Epithelial cell of prostate (primary cell): ENCODE results near the gene PRLR.
"Not testable (repeated sequence)": the region's sequence is repeated elsewhere in the genome, so short reads cannot be mapped to it uniquely, and the experiment has no call there.

Experiments
- DNase-seq: peaks from one replicate; pipeline ENCODE4 v3.0.0-alpha.2; 2011; ENCODE audit warnings: low read depth, low spot score
- H3K27ac ChIP-seq: fragments of 450-650 bp; 2 replicates; pipeline ENCODE4 v1.5.1; 2017; ENCODE audit warnings: mild to moderate bottlenecking

Gene PRLR

DNA sequence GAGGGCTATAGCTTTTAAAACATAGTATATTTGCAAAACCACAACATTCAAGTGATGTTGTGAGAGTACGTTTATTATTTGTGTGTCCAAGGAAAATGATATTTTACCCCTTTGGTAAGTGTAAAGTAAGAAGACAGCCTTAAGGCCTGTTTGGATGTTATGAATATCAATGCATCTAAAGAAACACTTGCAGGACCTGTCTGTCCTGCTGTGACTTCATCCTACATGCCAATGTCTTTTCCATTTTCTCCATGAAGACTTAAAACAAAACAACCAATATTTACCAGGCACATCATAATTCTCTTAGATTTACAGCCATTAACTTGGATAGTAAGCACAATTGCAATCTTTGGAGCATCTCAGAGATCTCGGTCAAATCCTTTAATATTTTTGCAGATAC is 29.0 kb downstream of the PRLR start:
- DNase-seq, result no peak
- H3K27ac ChIP-seq, result no peak overlapping the region

DNA sequence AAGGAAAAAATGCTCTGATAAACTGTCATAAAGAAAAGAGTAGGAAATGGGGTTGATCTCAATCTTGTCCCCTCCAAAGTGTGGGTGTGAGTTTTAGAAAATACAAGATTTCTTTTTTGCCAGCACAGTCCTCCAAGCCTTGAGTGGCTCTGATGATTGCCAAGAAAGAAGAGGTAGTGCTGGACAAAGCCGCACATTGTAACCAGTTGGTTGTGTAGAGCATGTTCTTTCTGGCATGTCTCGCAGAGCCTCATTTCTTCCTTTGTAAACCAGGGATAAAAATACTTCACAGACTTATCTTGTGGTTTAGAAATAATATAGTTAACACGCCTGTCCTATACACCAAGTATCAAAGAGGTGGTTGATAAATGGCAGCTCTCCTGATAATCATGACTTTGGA is 30.4 kb downstream of the PRLR start:
- no peak for DNase-seq
- no peak overlapping the region for H3K27ac ChIP-seq

DNA sequence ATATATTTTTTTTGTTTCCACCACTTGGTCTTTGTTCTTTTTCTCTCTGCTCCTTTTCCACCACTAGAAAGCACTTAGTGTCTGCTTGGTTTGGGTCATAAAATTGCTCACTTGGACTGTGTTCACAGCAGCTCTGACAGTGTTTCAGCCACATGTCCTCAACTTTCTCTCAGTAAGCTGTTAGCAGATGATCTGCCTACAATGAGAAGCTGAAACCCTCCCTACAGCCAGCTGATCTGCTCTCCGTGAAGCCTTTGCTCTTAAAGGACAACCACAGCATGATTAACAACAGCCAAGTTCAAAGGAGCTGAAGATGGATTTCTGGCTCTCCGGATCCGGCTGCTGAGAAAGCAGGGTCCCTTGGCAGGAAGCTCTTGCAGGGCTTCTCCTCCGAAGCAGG is 31.6 kb downstream of the PRLR start:
- DNase-seq, result no peak
- no peak overlapping the region for H3K27ac ChIP-seq

DNA sequence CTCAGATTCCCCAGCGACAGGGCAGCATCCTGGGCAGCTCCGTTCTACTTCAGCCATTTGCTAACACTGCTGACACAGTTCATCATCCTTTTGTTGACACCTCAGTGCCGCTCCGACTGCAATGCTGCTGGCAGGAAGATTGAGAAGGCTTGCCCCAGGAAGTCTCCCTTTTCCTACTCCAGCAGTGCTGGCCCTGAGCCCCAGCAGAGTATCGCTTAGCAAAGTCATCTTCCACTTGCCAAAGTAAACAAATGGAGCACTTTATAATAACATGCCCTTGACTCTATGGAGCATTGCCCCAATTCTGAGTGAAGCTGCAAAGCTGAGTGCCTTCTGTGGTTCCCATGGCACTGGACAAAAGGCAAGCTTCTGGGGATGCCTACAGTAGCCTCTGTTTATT is 32.2 kb downstream of the PRLR start:
- no peak overlapping the region for H3K27ac ChIP-seq
- no peak for DNase-seq

DNA sequence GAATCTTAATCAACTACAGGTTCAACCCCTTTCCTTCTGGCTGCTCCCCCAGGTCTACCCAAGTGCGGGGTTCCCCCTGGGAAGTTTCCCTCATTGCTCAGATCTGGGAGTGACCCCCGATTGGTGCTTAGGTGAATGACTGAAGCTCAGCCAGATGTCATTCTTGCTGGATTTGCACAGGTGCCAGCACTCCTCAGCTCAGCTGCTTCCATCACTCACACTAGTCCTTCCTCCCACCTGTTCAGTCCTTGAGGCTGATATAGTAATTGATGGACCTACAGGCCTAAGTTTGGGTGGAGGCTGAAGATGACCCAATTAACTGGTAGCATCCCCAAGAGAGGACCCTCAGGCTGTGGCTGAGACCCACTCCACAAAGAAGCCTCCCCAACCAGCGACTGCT is 32.9 kb downstream of the PRLR start:
- H3K27ac ChIP-seq, result no peak overlapping the region
- no peak for DNase-seq

DNA sequence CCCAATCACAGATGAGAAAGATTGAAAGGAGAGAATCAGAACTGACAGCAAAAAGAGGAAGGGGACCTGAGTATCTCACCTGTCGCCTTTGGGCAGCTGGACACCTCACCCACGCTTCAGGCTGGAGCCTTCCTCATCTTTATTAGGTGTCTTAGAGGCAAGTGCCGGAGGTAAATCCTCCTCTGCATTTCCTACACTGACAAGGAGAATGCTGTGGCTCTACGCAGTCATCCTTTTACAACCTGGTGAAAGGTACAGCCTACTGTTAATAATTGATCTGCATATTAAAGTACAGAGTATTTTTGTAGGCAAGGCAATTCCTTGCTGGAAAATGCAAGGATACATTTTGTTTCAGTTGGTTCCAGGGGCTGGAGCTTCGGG is 34.8 kb downstream of the PRLR start:
- no peak overlapping the region for H3K27ac ChIP-seq
- DNase-seq, result no peak

DNA sequence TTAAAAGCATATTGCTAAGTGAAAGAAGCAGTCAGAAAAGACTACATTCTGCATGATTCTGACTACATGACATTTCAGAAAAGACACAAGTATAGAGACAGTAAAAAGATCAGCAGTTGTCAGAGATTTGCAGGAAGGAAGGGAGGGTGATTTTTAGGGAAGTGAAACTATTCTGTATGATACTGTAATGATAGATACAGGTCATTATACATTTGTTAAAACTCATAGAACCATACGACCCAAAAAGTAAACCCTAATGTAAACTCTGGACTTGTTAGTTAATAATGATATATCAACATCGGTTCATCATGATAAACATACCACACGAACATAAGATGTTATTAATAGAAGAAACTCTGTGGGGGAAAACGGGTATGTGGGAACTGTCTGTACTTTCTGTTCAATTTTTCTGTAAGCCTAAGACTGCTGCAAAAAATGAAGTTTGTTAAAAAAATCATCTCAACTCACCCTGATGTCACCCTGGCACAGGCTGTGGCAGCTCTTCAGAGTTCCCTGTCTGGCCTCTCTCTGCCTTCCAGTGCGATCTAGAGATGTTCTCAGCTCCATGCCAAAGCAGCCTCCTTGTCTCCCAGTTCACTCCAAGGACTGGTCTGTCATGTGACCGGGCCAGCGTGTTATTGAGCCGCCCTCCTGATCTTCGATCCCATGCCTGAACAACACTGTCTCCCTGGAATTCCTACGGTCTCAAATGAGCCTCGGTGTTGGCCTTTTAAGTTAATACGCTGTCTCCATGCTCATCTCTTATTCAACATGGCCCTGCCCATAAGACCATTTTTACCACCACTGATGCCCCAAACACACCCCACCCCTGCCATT is 35.4 kb downstream of the PRLR start:
- no peak for DNase-seq
- H3K27ac ChIP-seq, result no peak overlapping the region

DNA sequence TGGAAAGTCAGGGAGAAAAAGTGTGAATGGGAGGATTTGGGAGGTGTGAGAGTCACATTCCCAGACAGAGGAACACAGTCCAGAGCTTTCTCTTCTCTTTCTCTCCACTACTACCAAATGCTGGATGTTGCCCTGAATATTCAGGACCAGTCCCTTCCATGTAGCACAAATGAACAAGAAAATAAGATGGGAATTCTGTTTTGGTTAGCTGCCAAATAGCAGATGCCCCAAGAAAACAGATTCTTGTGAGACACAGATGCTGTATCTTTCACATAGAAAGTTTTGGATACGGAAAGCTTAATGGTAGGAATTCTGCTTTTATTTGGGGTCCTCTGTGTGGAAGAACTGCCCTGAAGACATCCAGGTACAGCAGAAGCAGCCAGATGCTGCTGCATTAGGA is 37.8 kb downstream of the PRLR start:
- H3K27ac ChIP-seq, result no peak overlapping the region
- DNase-seq, result no peak

DNA sequence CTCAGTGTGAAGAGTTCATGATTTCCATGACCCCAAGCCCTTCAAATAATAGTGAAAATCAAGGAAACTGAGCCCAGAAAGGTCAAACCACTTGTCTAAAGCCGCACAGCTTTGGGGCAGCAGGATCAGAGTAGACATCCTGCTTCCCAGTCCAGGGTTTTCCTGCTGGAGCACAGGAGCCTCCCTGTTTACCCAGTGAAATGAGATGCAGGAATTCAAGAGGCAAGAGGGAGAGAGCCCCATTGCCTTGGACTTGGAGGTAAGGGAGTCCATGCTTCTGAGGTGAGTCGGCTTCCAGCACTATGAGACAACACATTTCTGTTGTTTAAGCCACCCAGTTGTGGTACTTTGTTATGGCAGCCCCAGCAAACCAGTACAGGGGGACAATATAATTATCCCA is 40.5 kb downstream of the PRLR start:
- DNase-seq, H3K27ac ChIP-seq: not testable (repeated sequence)

DNA sequence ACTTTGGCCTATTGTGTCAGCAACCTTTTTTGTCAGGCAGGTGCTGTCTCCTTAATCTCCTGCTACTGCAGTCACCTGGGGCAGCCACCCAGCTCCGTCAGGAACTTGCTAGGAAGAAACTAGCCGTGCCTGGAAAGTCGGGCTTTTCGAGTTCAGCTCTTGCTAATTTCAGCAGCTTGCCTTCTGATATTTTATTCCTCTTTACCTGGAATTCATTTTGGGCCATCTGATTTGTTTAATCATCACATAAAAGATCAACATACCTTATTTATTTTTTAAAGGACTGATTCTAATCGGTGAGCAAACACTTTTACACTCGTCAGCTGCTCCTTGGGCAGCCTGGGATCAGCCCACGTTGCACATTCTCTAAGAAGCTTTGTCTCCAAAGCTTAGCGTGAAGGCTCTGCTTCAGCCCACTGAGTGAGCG is 42.2 kb downstream of the PRLR start:
- no peak overlapping the region for H3K27ac ChIP-seq
- DNase-seq, result no peak

DNA sequence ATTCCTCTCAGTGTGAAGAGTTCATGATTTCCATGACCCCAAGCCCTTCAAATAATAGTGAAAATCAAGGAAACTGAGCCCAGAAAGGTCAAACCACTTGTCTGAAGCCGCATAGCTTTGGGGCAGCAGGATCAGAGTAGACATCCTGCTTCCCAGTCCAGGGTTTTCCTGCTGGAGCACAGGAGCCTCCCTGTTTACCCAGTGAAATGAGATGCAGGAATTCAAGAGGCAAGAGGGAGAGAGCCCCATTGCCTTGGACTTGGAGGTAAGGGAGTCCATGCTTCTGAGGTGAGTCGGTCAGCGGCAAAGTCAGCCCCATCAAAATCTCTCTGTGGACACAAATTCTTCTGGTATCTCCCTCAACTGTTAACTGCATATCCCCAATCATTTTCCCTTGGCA is 42.7 kb downstream of the PRLR start:
- not testable (repeated sequence) for DNase-seq, H3K27ac ChIP-seq

DNA sequence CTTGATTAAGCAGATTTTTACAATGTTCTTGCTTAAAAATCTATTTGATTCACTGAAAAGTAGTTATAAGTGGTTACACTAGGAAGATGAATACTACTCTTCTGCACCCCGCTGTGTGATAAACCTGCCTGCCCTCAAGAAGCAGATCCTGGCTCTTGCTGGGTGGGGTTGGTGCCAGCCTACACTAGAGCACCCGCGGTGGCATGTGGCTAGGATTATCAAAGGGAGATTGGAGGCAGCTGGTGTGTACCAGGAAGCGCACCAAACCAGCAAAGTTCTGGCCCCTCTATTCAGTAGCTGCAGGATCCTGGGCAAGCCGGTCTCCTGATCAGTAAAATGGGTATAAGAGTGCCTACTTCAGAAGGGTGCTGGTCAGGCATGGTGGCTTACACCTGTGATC is 43.5 kb downstream of the PRLR start:
- H3K27ac ChIP-seq, result no peak overlapping the region
- DNase-seq, result no peak

DNA sequence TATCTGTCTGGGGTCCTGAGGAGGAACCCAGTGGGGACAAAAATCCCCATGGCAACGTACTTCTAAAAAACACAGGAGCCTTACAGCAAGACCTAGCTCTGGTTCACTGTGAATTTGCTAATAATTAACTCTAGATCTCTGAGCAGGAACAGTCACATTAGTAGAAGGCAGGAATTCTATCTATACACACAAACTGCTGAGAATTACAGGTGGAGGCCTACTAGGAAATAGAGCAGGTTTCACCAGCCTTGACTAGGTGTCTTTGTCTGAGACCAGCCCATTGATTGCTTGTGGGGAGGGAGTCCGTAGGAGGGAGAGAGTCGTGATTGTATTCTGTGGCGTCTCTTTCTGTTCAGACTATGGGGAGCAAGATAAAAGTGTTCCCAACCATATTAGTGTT is 44.8 kb downstream of the PRLR start:
- no peak for DNase-seq
- H3K27ac ChIP-seq, result no peak overlapping the region

DNA sequence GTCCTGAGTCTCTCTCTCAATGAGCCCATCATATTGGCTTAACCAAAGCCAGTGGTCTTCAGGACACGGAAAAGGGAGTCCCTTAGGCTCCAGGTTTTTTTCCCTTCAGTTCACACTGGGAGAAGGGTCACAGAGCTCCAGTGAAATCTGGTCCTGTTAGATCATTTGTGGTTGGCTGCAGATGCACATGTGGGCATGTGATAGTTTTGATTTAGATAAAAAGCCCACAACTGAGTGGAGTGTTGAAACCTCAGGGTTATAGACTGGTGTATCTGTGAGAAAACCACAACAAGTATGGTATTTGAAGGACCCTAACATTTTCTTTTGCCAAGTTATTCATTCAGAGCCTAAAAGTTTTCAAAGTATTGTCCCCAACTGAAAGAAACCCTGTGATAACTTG is 46.7 kb downstream of the PRLR start:
- no peak overlapping the region for H3K27ac ChIP-seq
- no peak for DNase-seq

DNA sequence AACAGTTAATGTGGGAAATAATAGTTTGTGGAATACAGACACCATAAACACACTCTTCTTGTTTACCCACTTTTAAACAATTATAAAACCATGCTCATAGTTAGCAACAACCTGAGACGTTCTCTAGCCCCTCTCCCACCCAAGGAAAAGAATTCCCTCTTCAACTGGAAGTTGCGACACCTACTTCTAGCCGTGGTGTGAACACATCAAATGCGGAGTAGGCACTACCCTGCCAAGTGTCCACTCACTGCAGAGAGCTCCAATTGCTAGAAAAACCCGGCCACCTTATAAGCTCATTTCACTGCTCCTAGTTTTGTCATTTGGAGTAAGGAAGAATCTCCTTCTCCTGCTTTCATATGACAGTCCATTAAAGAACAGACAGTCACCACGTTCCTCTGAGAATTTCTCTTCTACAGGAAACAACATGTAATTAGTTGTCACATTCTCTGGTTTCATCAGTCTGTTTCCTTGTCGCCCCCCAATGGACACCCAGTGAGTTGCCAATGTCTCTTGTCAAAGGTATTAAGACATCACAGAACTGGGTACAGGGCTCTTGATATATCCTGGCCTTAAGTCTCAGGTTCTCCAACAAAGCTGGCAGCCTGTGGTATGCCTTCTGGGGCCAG is 47.3 kb downstream of the PRLR start:
- H3K27ac ChIP-seq, result no peak overlapping the region
- no peak for DNase-seq

DNA sequence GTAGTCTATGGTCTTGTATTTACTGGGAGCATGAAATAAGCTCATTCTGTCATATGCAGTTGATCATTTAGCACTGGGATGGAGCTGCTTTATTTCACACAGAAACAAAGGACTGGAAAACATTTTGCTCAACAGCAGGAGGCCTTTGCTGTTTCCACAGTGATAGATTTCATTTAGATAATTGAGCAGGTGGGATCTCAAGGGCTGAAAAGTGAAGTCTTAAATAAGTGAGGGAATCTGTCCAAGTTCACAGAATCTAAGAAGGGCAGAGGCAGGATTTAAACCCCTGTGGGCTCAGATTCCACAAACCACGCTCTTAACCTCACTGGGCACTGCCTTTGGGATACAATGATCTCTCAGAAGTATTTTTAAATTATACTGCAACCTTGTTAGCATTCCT is 47.8 kb downstream of the PRLR start:
- no peak for DNase-seq
- H3K27ac ChIP-seq, result no peak overlapping the region

DNA sequence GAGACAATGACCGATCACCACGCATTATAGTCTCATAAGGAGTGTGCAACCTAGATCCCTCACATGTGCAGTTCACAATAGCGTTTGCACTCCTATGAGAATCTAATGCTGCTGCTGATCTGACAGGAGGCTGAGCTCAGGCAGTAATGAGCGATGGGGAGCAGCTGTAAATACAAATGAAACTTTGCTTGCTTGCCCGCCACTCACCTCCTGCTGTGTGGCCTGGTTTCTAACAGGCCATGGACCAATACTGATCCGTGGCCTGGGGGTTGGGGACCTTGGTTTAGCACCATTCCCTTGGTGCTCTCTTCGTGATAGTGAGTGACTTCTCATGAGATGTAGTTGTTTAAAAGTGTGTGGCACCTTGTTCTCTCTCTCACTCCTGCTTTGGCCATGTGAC is 50.2 kb downstream of the PRLR start:
- no peak for DNase-seq
- no peak overlapping the region for H3K27ac ChIP-seq

DNA sequence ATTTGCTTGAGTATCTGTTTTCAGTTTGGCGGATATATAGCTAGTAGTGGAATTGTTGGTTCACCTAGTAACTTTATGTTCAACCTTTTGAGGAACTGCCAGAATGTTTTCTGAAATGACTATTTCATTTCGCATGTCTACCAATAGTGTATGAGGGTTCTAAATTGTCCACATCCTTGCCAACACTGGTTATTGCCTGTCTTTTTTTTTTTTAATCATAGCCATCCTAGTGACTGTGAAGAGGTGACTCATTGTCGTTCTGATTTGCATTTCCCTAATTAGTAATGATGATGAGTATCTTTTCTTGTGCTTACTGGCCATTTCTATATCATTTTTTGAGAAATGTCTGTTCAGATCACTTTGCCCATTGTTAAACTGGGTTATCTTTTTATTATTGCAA is 52.5 kb downstream of the PRLR start:
- no peak overlapping the region for H3K27ac ChIP-seq
- no peak for DNase-seq

DNA sequence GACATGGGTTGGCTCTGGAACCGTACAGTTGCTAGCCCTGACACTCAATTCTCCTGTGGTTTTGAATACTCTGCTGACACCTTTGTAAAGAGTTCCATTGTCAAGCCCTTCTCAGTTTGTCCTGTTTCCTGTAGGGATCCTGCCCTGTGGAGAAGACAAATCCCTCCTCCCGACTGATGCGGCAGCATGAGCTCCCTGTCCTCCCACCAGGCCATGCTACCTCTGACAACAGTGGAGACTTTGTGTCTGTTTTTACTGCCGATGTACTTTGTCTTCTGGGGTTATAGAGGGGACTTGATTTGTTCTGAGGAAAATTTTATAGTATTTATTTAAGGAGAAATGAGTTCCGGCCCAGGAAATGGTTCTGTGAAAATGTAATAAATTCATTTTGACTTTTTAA is 57.8 kb downstream of the PRLR start:
- no peak overlapping the region for H3K27ac ChIP-seq
- no peak for DNase-seq

DNA sequence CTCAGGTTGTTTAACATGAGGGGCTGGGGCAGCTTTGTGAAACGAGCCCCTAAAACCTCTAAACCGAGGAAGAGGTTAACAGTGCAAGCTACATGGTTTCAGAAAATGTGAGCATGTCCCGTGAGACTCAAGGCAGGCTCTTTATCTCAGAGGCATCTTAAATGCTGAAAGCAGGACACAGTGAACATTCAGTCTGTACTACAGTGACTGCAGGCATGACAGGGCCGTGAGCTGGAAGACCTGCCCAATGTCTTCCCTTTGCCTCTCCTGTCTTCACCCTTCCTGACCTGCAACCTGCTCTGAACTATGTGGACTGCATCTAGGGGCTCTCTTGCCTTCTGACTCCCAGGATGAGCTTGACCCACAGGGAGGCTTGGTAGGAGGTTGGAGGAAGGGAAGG is 58.3 kb downstream of the PRLR start:
- DNase-seq, result no peak
- H3K27ac ChIP-seq, result no peak overlapping the region

DNA sequence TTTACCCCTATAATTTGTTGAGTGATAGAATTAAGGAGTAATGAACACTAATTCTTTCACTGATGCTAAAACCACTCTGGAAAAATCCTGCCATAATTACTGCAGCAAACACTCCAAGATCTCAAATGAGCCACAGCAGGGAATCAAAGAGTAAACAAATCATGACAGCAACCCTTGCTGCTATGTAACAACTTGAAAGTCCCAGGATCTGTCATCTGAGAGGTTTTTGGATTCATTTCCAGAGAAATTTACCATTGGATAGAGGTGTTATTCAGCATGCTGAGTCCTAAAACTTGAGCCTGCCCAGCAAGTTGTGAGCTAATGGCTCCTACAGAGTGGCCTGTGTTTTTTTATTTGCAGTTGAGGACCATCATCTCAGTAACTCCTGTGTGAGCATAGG is 59.2 kb downstream of the PRLR start:
- DNase-seq, result no peak
- no peak overlapping the region for H3K27ac ChIP-seq

DNA sequence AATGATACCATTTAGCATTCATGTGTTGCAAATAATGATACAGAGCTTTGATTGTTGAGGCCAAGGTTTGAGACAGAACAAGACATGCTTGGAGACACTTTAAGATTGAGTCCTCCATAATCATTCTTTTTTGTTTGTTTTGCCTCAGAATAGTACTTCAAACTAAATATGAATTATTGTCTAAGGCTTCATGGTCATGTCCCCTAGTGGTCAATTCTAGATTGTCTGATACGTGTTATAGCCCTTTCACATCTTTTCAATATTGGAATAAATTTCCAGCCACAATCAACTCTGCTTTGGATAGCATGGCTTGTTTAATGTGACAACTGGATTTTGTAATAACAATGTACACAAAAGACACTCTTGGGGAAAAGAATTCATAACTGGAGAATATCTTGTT is 64.2 kb downstream of the PRLR start:
- H3K27ac ChIP-seq, result no peak overlapping the region
- DNase-seq, result no peak
